GM12872 (cell line): Measurements from ENCODE around the gene MBOAT1.
A peak's percentile ranks its signal among the peaks of the same experiment; 100 is the strongest.

ENCODE experiments used
- TF ChIP-seq, protein P1 (sequence below): IDR thresholded peaks from 3 replicates; pipeline ENCODE4 v1.5.1; 2011; ENCODE audit warnings: low read depth, mild to moderate bottlenecking, low read length, moderate library complexity; ENCODE audit not compliant: insufficient read depth

The MBOAT1 gene

DNA sequence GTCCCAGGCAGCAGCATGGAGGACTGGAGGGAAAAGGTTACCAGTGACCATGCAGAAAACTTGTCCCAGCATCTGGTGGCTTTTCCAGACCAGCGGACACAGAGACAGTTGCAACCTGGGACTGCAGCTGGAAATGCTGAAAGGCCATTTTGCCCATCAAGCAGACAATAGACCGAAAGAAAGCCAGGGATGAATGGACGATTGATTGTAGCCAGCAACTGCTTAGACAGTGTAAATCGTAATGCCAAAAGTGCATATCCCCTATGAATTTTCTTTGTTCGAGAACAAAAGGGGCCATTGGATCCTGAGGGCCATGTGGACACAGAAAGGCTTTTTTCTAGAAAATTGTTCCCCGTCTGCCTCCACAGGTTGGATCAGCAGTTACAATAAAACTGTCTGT lies 115.7 kb downstream of the MBOAT1 start:
- TF ChIP-seq, protein P1, sequence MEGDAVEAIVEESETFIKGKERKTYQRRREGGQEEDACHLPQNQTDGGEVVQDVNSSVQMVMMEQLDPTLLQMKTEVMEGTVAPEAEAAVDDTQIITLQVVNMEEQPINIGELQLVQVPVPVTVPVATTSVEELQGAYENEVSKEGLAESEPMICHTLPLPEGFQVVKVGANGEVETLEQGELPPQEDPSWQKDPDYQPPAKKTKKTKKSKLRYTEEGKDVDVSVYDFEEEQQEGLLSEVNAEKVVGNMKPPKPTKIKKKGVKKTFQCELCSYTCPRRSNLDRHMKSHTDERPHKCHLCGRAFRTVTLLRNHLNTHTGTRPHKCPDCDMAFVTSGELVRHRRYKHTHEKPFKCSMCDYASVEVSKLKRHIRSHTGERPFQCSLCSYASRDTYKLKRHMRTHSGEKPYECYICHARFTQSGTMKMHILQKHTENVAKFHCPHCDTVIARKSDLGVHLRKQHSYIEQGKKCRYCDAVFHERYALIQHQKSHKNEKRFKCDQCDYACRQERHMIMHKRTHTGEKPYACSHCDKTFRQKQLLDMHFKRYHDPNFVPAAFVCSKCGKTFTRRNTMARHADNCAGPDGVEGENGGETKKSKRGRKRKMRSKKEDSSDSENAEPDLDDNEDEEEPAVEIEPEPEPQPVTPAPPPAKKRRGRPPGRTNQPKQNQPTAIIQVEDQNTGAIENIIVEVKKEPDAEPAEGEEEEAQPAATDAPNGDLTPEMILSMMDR: no peak

DNA sequence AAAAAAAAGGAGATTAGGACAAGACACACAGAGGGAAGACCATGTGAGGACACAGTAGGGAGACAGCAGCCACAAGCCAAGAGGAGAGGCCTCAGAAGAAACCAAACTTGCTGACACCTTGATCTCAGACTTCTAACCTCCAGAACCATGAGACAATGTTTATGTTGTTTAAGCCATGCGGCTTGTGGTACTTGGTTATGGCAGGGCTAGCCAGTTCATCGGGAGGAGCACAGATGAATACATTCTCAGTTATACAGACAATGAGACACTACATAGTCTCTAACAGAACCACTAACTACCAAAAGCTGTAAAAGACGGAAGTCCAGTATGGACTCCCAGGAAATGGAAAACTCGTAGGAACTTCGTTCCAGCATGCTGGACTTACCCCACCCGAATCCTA lies 116.8 kb downstream of the MBOAT1 start:
- TF ChIP-seq, protein P1: no peak

DNA sequence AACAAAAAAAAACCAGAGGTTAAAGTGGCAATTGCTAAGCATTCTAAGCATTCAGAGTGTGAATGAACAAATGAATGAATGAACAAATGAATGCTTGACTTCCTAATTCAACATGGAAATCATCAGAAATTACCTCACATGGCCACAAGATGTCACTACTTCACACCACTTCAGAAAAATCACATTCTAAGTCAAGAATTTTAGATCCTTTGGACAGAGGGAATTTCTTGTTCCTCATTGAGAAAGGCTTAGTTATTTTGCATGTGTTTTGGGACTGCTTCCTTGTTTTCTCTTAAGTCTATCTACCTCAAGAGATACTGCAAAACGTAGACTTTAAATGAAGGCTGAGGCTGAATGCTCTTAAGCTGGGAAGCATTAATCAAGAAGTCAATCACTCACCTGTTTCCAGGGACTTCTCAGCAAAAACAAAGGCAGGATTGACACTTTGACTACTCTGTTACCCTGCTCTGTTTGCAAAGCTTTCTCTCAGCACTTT lies 120.2 kb downstream of the MBOAT1 start:
- TF ChIP-seq, protein P1: peak; percentile 64

DNA sequence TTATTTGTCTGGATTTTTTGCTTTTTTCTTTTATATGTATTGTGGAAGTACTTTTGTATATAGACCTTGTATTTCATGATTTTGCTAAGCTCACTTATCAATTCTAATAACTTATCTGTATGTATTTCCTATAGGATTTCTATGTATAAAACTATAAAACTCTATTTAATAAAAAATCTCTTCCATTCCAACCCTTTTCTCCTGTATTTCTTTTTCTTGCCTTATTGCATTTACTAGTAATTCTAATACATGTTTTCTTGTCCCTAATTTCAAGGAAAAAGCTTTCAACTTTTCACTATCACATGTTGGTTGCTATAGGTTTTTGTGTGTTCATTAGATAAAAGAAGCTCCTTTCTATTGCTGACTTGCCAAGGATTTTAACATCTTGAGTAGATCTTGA lies 125.3 kb downstream of the MBOAT1 start:
- TF ChIP-seq, protein P1: no peak

DNA sequence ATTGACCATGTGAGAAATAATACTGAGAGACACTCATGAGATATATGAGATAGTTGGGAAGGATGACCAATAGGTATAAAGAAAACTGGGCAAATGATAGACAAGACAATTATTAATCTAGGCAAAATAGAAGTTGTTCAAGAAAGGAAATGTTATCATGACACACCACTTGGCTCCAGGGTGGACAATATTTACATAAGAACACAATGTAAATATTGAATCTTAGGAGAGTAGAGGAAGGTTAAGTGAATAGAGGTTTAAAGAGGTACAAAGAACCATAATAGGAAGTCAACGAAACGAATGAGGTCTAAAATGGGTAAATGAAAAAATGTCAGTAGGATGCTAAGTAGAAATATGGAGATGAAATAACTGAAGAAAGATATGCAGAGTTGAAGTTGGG lies 126.5 kb downstream of the MBOAT1 start:
- TF ChIP-seq, protein P1: no peak

DNA sequence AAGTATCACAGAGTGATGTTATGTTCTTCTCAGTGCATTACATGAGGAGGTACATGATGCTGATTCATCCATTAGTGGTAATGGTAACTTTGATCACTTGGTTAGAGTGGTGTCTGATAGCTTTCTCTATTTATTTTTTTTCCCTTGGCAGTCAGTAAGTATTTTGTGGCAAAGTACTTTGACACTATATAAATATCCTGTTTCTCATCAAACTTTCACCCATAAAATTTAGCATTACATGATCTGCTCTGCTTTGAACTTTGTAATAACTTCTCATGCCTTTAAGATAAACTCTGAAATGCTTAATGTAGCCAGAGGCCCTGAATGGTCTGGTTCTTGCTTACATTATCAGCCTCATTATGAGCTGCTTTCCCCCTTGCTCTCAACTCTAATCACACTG lies 127.9 kb downstream of the MBOAT1 start:
- TF ChIP-seq, protein P1: no peak

DNA sequence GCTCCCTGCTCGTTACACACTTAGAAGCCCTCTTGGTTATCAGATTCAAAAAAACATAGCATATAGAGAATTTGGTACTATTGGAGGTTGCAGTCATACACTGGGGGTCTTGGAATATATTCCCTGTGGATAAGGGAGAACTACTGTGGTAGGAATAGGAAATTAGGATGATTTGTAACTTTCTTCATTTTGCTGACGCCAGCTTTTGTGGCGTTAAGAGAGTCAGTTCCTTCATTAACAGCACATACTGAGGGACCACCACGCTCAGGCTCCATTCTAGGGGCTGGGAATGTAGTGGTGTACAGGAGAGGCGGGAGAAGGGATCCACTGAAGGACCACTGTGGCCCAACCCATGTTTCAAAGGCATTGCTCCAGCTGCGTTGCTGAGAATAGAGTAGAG lies 140.3 kb downstream of the MBOAT1 start:
- TF ChIP-seq, protein P1: no peak
